ENCODE results near the gene TNFRSF1A. TPM values are rescaled to one million over a fixed set of nuclear protein-coding genes. Genes with fewer than 3 reads are reported as not detected.

The TNFRSF1A gene
- total RNA-seq: 8.5 TPM

DNA sequence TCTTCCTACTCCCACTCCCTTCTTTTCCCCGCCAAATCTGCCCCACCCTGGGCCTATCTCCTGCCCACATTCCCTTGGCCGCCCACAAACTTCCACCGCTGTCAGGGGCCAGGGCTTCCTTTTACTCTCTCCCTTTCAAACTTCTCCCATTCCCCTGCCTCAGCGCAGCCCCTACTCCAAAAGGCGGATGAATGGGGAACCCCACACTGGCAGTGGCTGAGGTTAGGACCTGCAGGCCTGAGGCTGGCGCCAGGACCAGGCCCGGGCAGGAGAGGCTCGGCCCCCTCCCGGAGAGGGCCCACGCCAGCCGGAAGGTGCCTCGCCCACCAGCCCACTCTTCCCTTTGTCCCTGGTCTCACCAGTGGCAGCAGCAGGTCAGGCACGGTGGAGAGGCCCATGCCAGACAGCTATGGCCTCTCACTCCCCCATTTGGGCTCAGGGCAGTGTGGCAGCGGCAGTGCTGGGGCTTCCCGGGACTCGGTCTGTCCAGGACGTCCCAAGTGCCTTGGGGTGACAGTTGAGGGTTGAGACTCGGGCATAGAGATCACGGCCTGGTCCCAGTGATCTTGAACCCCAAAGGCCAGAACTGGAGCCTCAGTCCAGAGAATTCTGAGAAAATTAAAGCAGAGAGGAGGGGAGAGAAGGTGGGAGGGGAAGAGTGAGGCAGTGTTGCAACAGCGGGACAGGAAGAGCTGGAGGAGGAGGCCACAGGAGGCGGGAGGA lies at the start of gene TNFRSF1A:
TNFRSF1A (minus strand) TSS at position 660 of the 723 bp plus-strand sequence; CDS start at position 398, 262 bp downstream.

DNA sequence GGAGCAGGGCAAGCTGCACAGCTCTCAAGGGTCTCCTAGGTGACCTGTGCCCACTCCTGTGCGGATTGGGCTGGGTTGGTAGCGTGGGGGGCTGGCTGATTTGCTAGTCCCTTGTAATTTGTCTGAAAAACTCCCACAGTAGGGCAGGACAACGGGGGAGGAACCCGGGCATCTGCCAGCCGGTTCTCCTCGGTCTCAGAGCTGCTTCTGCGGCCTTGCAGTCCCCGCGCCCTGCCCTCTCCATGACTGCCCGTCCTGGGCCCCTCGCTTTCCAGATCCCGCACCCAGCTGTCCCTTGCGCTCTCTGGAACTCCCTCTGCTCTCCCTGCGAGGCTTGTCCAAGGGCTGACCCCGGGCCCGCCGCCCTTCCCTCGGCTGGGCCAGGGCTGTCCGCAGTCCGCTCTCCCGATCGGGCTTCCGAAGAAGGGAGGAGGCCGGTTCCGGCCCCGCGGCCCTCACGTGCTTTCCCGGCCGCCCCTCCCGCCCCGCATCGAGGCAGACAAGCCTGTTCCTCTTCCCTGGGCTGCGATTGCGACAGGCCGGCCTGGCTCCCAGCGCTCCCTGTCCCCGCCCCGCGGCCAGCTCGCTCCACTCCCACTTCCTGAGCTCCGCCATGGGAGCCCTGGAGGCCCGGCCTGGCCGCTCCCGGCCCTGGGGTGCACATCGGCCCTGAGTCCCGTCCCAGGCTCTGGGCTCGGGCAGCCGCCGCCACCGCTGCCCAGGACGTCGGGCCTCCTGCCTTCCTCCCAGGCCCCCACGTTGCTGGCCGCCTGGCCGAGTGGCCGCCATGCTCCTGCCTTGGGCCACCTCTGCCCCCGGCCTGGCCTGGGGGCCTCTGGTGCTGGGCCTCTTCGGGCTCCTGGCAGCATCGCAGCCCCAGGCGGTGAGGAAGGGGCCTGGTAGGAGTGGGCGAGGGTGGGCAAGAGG lies 42.0 kb upstream of the TNFRSF1A start, which contains the start of gene LTBR:
LTBR (plus strand) TSS at position 591 of the 927 bp plus-strand sequence; CDS start at position 788, 197 bp downstream.

DNA sequence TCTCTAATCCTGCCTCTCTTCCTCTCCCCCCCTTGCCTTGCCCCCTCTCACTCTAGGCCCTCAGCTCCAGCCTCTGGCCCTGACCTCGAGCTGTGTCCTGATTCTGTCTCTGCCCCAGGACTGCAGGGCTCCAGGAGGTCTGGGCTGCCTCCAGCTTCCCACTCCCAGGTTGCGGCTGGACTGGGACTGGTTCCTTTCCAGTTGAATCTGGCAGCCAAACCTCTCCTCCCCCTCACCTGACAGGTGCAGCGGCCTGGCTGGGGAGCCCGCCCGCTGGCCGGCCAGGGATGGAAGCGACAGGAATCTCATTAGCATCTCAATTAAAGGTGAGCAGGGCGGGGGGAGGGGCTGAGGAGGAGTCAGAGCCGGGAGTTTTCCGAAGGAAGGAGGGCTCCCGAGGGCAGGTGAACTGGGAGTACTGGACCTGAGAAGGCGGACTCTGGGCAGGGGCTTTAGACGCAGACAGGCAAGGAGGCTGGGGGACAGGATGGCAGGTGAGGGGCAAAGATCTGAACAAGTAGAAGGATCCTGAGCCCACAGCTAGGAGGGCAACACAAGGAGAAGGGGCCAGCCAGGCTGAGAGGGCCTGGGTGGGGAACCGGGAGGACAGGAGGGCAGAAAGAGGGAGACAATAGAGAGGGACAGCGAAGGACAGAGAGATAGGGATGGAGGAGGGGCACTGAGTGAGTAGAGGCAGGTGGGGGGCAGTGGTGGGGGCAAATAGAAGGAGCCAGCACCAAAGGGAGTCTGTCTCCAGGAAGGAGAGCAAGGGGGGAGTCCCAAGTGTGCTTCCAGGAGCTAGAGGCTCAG lies 33.6 kb upstream of the TNFRSF1A start, which contains the start of gene SCNN1A:
SCNN1A (minus strand) TSS at position 295 of the 810 bp plus-strand sequence. CDS start 780 bp downstream, outside the sequence.

Small RNAs within 50 kb of the gene (small RNA-seq; reads per million reads assigned to genes)
- not detected for gene RN7SL391P (ENCODE audit: low replicate concordance)

Other genes with a start within 250 kb of the TNFRSF1A start
- 17.5 TPM for gene VWF, start 217.4 kb downstream of the TNFRSF1A start, total RNA-seq
- gene CD9, start 141.7 kb downstream of the TNFRSF1A start, total RNA-seq: 17.8 TPM
- gene PLEKHG6, start 31.4 kb downstream of the TNFRSF1A start, total RNA-seq: not detected
- gene SCNN1A, start 33.5 kb upstream of the TNFRSF1A start, total RNA-seq: not detected
- gene LTBR, start 42.1 kb upstream of the TNFRSF1A start, total RNA-seq: 1.6 TPM
- 0.63 TPM for gene CD27, start 102.9 kb upstream of the TNFRSF1A start, total RNA-seq
- gene TAPBPL, start 110.0 kb upstream of the TNFRSF1A start, total RNA-seq: 0.94 TPM
- gene VAMP1, start 128.6 kb upstream of the TNFRSF1A start, total RNA-seq: 5.9 TPM
- gene MRPL51, start 151.2 kb upstream of the TNFRSF1A start, total RNA-seq: 33.5 TPM
- 19.4 TPM for gene NCAPD2, start 152.0 kb upstream of the TNFRSF1A start, total RNA-seq
- 1,745 TPM for gene GAPDH, start 192.4 kb upstream of the TNFRSF1A start, total RNA-seq
- 6.6 TPM for gene IFFO1, start 214.0 kb upstream of the TNFRSF1A start, total RNA-seq
- gene NOP2, start 226.2 kb upstream of the TNFRSF1A start, total RNA-seq: 18.5 TPM